Body of pancreas (tissue), 4 donors: ENCODE data around the gene SLC12A8. TPM values are rescaled to one million over a fixed set of nuclear protein-coding genes. Genes with fewer than 3 reads are reported as not detected.

Source experiments
- ATAC-seq: fragments of 150-250 bp; one replicate; pipeline ENCODE4 v1.9.1; 2016
- DNase-seq, 4 donors: peaks; one replicate each; pipeline ENCODE4 v3.0.0-alpha.2; 2019
- H3K27ac ChIP-seq, 4 donors: fragments of 200-600 bp; sonication (generic); 1 replicate in 3 of 4; 2 replicates in 1 of 4; pipeline versions ENCODE4 v1.5.1 to v1.6.1; 2016 to 2019; ENCODE audit warnings: mild to moderate bottlenecking in 1 of 4, mixed read lengths in 1 of 4, moderate library complexity in 1 of 4
- H3K27me3 ChIP-seq, 2 donors: fragments of 200-600 bp; sonication (generic); one replicate each; pipeline ENCODE4 v1.6.0; 2016; ENCODE audit warnings: mild to moderate bottlenecking in 1 of 2
- H3K36me3 ChIP-seq, 2 donors: fragments of 200-600 bp; sonication (generic); replicated peaks in 1 of 2; 2 replicates each; pipeline ENCODE4 v1.5.1; 2016; ENCODE audit warnings: low read depth in 2 of 2; ENCODE audit not compliant: insufficient read depth in 1 of 2
- H3K4me1 ChIP-seq: fragments of 200-600 bp; sonication (generic); one replicate; pipeline ENCODE4 v1.6.0; 2016
- H3K4me3 ChIP-seq, 2 donors: fragments of 200-600 bp; sonication (generic); 1 replicate in 1 of 2; 2 replicates in 1 of 2; pipeline ENCODE4 v1.5.1; 2016 to 2019
- H3K9me3 ChIP-seq, 3 donors: fragments of 200-600 bp; sonication (generic); 1 replicate in 2 of 3; 2 replicates in 1 of 3; pipeline ENCODE4 v1.5.1; 2016
- CTCF ChIP-seq, 7 experiments: fragments of 450-650 bp in 4 of 7; fragments of 200-600 bp in 3 of 7; sonication (generic) in 3 of 7; IDR thresholded peaks; one replicate each; pipeline ENCODE4 v1.5.1; 2016 to 2019; ENCODE audit warnings: antibody characterized with exemption in 7 of 7
- POLR2A ChIP-seq, 3 donors: fragments of 450-650 bp; IDR thresholded peaks; one replicate each; pipeline ENCODE4 v1.6.1; 2016; ENCODE audit warnings: antibody characterized with exemption in 3 of 3, mild to moderate bottlenecking in 2 of 3
- WGBS, 2 donors: methylation state at CpG; one replicate each; pipeline ENCODE4 v1.1.5; 2017; 5-methylcytosine and 5-hydroxymethylcytosine counted together
- intact Hi-C: fragments of 100-400 bp; cut with DNase I; formaldehyde crosslinking; loops from one replicate; pipeline ENCODE4 v1.15.1; 2023
- total RNA-seq, 2 donors: library from RNA; depleted of rRNA; stranded (reverse); fragments of >200 nt; gene quantifications; one replicate each; pipeline ENCODE4 v1.1.0, GENCODE V29; 2016

SLC12A8 gene
- total RNA-seq, 2 donors from 2014 or later: 10.1 to 30.0 TPM

GRCh38 chr3:125194849-125195601 lies 17.5 kb downstream of the SLC12A8 start:
- DNase-seq (no peak), ATAC-seq (no peak)
- no peaks in the 10 kb centered on the region for H3K36me3 ChIP-seq
- H3K9me3 ChIP-seq: no peaks in the 10 kb centered on the region
- no peaks in the 10 kb centered on the region for H3K4me1 ChIP-seq
- H3K4me3 ChIP-seq: no peak overlapping the region
- WGBS, 2 donors: 81 to 88% methylated on average over 5 of the region's 5 CpGs
- no peaks in the 10 kb centered on the region for H3K27me3 ChIP-seq
- H3K27ac ChIP-seq: no peak overlapping the region
- intact Hi-C loops: no loop called here
- no peak for TF ChIP-seq POLR2A (IDR thresholded peaks at IDR 0.05)
- no peak for TF ChIP-seq CTCF (IDR thresholded peaks at IDR 0.05)

- TF ChIP-seq CTCF (IDR thresholded peaks at IDR 0.05): peak in 1 of 7 experiments; percentile 7
- no peak for TF ChIP-seq POLR2A (IDR thresholded peaks at IDR 0.05)
- no peaks in the 10 kb centered on the region for H3K36me3 ChIP-seq
- H3K4me3 ChIP-seq: no peak overlapping the region
- intact Hi-C loops: no loop called here
- no peaks in the 10 kb centered on the region for H3K9me3 ChIP-seq
- H3K27me3 ChIP-seq: no peaks in the 10 kb centered on the region
- no peak for ATAC-seq
- no peak for DNase-seq
- H3K27ac ChIP-seq: no peak overlapping the region
- 89 to 92% methylated on average over 7 of the region's 7 CpGs for WGBS, 2 donors
- H3K4me1 ChIP-seq: no peaks in the 10 kb centered on the region
Measured at GRCh38 chr3:125194061-125194848, 18.3 kb downstream of the SLC12A8 start.

- ATAC-seq (no peak), DNase-seq (no peak)
- no peaks in the 10 kb centered on the region for H3K9me3 ChIP-seq
- no peaks in the 10 kb centered on the region for H3K27me3 ChIP-seq
- peaks cover 0 to 4% of the 10 kb centered on the region in 2 donors for H3K36me3 ChIP-seq
- H3K27ac ChIP-seq: no peak overlapping the region
- TF ChIP-seq POLR2A (IDR thresholded peaks at IDR 0.05) (no peak), CTCF (IDR thresholded peaks at IDR 0.05) (no peak)
- intact Hi-C loops: no loop called here
- no peak overlapping the region for H3K4me3 ChIP-seq
- 81 to 88% methylated on average over 12 of the region's 12 CpGs for WGBS, 2 donors
- no peaks in the 10 kb centered on the region for H3K4me1 ChIP-seq
Measured at GRCh38 chr3:125192190-125193035, 20.1 kb downstream of the SLC12A8 start.

GRCh38 chr3:125191730-125192129 lies 20.8 kb downstream of the SLC12A8 start:
- Histone ChIP-seq H3K4me3 (no peak overlapping the region), H3K27ac (no peak overlapping the region), H3K27me3 (no peaks in the 10 kb centered on the region), H3K4me1 (no peaks in the 10 kb centered on the region), H3K36me3 (peaks cover 0 to 4% of the 10 kb centered on the region in 2 donors), H3K9me3 (no peaks in the 10 kb centered on the region)
- TF ChIP-seq CTCF (IDR thresholded peaks at IDR 0.05): no peak
- TF ChIP-seq POLR2A (IDR thresholded peaks at IDR 0.05): no peak
- 69 to 72% methylated on average over 5 to 7 of the region's 7 CpGs for WGBS, 2 donors
- no peak for ATAC-seq
- intact Hi-C loops: no loop called here
- DNase-seq: no peak
